ENCODE results near the gene SHISA7.

Gene SHISA7

DNA sequence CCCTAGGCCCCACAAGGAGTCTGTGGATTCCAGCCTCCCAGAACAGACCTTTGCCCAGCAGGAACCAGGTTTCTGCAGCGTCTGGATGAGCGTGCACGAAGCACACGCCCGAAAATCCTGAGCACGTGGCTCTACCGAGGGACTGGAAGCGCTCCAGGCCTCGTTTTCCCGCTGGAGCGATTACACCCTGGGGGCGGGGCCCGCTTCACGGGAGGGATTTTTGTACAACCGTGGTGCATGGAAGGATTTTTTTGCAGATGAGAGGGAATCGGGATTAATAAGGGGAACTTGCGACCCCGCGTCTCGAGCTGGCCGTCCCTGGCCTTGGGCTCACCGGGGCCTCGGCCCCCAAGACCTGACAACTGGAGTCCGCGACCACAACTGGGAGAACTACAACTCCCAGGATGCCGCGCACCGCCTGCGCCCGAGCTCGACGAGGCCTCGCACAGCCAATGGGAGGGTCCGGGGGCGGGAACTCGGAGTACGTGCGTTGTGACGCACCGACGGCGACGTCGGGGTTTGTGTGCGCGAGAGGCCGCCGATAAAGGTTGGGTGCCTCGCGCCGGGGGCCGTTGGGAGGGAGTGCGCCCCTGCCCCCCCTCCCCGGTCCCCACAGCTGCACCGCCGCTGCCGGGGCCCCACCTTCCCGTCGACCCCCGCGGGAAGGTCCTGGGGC, 33.1 kb upstream of the SHISA7 start, which contains the start of gene ZNF628:
Gene ZNF628 (plus strand): TSS at position 518 of the 676 bp plus-strand sequence. CDS start 3,294 bp downstream, outside the sequence.
- TF ChIP-seq, protein P1, sequence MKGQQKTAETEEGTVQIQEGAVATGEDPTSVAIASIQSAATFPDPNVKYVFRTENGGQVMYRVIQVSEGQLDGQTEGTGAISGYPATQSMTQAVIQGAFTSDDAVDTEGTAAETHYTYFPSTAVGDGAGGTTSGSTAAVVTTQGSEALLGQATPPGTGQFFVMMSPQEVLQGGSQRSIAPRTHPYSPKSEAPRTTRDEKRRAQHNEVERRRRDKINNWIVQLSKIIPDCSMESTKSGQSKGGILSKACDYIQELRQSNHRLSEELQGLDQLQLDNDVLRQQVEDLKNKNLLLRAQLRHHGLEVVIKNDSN (IDR thresholded peaks at IDR 0.05), result peak; percentile 53; the same call in 1 of the 2 replicates
- TF ChIP-seq EGR1 (IDR thresholded peaks at IDR 0.05) (peak; percentile 69), EP300 (IDR thresholded peaks at IDR 0.05; ENCODE audit: borderline replicate concordance) (no peak; the same call in 1 of the 2 replicates), NFIC (IDR thresholded peaks at IDR 0.05) (peak; percentile 56), RAD21 (IDR thresholded peaks at IDR 0.05; ENCODE audit: low read depth) (no peak), YY1 (IDR thresholded peaks at IDR 0.05; ENCODE audit: low read depth) (peak; percentile 37; the same call in 1 of the 2 replicates), CEBPB (IDR thresholded peaks at IDR 0.05) (no peak), REST (IDR thresholded peaks at IDR 0.05; ENCODE audit: low read depth) (no peak), TAF1 (IDR thresholded peaks at IDR 0.05; ENCODE audit: low read depth) (peak; percentile 60), CREB1 (IDR thresholded peaks at IDR 0.05; ENCODE audit: low read depth) (peak; percentile 94), FOXM1 (IDR thresholded peaks at IDR 0.05; ENCODE audit: borderline replicate concordance, low read depth) (no peak), MAX (IDR thresholded peaks at IDR 0.05) (peak; percentile 100), ZBTB7A (IDR thresholded peaks at IDR 0.05; ENCODE audit: low read depth) (peak; percentile 50; the same call in 1 of the 2 replicates), TCF12 (IDR thresholded peaks at IDR 0.05; ENCODE audit: low read depth) (peak; percentile 59; the same call in 1 of the 2 replicates)

DNA sequence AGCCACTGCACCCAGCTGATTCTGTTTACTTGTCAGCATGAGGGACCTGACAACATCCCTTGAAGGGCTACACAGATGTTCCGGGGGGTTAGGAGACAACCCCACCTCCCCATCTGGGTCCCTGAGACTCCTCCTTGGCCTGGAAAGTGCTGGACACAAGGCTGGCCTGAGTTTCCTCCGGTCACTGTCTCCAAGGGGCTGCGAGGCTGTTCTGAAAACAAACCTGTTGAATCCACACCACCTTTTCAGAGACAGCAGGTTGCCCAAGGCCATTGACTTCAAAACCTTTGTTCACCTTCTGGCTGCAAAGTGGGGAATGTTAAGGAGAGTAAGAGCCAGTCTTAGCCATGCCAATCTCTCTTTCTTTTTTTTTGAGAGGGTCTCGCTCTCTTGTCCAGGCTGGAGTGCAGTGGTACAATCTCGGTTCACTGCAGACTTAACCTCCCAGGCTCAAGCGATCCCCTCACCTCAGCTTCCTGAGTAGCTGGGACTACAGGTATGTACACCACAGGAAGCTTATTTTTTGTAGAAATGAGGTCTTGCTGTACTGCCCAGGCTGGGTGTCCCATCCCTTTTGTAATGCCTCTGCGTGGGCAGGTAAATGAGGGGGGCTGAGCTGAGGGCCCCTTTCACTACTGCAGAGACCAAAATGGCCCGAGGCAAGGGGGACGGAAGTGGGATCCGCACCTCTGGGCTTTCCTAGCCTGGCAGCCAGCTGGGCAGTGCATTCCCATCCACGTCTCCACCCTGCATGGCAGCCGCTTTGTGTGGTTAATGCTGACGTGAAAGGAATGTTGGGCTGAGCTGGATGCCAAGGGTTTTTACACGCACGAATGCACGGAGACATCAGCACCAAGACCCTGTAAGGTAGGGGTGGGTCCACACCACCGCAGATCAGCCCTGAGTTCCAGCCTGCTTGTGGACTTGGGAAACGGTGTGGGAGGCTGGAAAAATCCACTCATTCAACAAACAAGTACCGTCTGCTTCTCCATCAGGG, 31.5 kb upstream of the SHISA7 start:
- TF ChIP-seq RAD21 (IDR thresholded peaks at IDR 0.05; ENCODE audit: low read depth) (no peak), TCF12 (IDR thresholded peaks at IDR 0.05; ENCODE audit: low read depth) (peak; percentile 30; the same call in 1 of the 2 replicates), NFIC (IDR thresholded peaks at IDR 0.05) (peak; percentile 60), EP300 (IDR thresholded peaks at IDR 0.05; ENCODE audit: borderline replicate concordance) (peak; percentile 47; the same call in 1 of the 2 replicates), MAX (IDR thresholded peaks at IDR 0.05) (peak; percentile 5; the same call in 1 of the 2 replicates), FOXM1 (IDR thresholded peaks at IDR 0.05; ENCODE audit: borderline replicate concordance, low read depth) (no peak), YY1 (IDR thresholded peaks at IDR 0.05; ENCODE audit: low read depth) (0 out of 2 replicates have a peak, but pooled peaks have one; percentile 11), TEAD4 (IDR thresholded peaks at IDR 0.05) (peak; percentile 82)
- TF ChIP-seq, protein P1 (IDR thresholded peaks at IDR 0.05), result no peak

GRCh38 chr19:55473225-55474012, 30.3 kb upstream of the SHISA7 start:
- no peak for TF ChIP-seq RAD21 (IDR thresholded peaks at IDR 0.05; ENCODE audit: low read depth)
- TF ChIP-seq TCF12 (IDR thresholded peaks at IDR 0.05; ENCODE audit: low read depth), result no peak
- TF ChIP-seq REST (IDR thresholded peaks at IDR 0.05; ENCODE audit: low read depth), result no peak
- TF ChIP-seq TEAD4 (IDR thresholded peaks at IDR 0.05), result no peak
- no peak for TF ChIP-seq NFIC (IDR thresholded peaks at IDR 0.05)
- TF ChIP-seq ZBTB7A (IDR thresholded peaks at IDR 0.05; ENCODE audit: low read depth), result no peak
- TF ChIP-seq, protein P1 (IDR thresholded peaks at IDR 0.05), result no peak
- no peak for TF ChIP-seq TAF1 (IDR thresholded peaks at IDR 0.05; ENCODE audit: low read depth)

DNA sequence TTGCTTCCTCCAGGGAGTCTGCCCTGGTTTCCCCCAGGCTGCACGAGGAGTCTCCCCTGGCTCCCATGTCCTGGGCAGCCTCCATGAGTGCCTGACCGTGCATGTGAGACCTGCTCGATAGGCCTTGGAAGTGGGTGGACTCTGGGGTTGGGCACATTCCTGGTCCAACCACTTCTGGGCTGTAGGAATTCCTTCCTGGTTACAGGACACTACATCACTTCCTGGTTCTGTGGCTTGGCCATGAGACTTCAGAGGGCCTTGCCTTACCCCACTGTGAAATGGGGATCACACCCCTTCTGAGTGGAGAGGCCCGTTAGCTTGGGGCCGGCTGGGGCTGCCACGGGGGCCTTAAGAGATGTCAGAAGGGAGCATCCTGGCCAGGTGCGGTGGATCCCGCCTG, 29.4 kb upstream of the SHISA7 start:
- TF ChIP-seq TEAD4 (IDR thresholded peaks at IDR 0.05) (peak; percentile 56), YY1 (IDR thresholded peaks at IDR 0.05; ENCODE audit: low read depth) (no peak)

Data from Ishikawa (cell line).